H1 (cell line): ENCODE results near the gene STX17.

Experiments used
- POLR2AphosphoS5 ChIP-seq: IDR thresholded peaks from 2 replicates; pipeline ENCODE4 v1.6.1; 2011; ENCODE audit warnings: low read depth, low read length
- TF ChIP-seq, protein P1 (sequence below), 3 experiments: IDR thresholded peaks; 1 replicate in 2 of 3; 2 replicates in 1 of 3; pipeline versions ENCODE4 v1.5.1 to v1.6.1; 2011; ENCODE audit warnings: low read length in 3 of 3, mild to moderate bottlenecking in 3 of 3, inconsistent platforms in 2 of 3, low read depth in 1 of 3, moderate library complexity in 1 of 3; ENCODE audit not compliant: insufficient read depth in 1 of 3; ENCODE audit errors: control extremely low read depth in 1 of 3

- TF ChIP-seq, protein P1, sequence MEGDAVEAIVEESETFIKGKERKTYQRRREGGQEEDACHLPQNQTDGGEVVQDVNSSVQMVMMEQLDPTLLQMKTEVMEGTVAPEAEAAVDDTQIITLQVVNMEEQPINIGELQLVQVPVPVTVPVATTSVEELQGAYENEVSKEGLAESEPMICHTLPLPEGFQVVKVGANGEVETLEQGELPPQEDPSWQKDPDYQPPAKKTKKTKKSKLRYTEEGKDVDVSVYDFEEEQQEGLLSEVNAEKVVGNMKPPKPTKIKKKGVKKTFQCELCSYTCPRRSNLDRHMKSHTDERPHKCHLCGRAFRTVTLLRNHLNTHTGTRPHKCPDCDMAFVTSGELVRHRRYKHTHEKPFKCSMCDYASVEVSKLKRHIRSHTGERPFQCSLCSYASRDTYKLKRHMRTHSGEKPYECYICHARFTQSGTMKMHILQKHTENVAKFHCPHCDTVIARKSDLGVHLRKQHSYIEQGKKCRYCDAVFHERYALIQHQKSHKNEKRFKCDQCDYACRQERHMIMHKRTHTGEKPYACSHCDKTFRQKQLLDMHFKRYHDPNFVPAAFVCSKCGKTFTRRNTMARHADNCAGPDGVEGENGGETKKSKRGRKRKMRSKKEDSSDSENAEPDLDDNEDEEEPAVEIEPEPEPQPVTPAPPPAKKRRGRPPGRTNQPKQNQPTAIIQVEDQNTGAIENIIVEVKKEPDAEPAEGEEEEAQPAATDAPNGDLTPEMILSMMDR (IDR thresholded peaks at IDR 0.05; ENCODE audit: control extremely low read depth in 1 of 3, insufficient read depth in 1 of 3, low read depth in 1 of 3, low read length in 3 of 3), result no peak
- TF ChIP-seq POLR2AphosphoS5, result no peak
Measured at GRCh38 chr9:99922711-99923030, 16.2 kb downstream of the STX17 start.
